NCI-H1092 (cell line): Measurements from ENCODE around the gene ZNF697.
A peak's percentile ranks its signal among the peaks of the same experiment; 100 is the strongest.
"Not testable (repeated sequence)": the region's sequence is repeated elsewhere in the genome, so short reads cannot be mapped to it uniquely, and the experiment has no call there.

ENCODE experiments used
- DNase-seq: peaks from one replicate; lab custom pipeline; 2025; lab: John Stamatoyannopoulos, UW

Gene ZNF697

DNA sequence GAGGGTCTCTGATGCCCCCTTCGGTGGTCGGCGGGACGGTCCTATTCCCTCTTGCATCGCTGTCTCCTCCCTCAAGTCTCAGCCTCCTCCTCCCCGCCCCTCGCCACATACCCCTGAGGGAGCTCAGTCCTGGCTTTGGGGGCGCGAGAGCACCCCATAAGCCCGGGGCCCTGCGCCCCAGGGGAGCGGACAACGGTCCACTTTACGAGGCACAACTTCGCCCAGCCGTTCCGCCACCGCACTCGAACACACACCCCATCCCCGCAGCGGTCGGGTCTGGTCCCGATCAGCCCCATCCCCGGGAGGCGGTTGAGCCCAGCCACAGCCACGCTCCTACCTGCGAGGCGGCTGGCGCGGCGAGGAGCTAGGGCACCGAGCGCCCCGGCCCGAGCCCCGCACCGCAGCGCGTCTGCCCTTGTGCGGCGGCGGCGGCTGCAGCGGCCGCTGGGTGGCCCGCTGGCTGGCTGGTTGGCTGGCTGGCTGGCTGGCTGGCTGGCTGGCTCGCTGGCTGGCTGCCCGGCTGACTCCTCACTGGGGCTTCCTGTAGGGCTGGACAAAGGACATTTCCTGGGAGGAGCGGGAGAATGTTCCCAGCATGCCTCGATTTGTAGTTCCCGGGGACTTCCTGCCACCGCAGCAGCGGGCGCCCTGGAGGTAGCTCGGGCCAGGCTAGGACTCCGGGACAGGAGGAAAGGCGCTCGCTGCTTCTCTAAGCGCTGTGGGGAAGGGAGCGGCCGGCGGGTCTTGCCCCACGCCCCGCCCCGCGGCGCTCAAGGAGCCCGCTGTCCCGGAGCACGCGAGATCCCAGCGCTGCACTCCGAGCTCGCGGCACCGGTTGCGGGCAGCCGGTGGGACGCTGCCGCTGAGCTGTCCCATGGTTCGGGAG lies at the start of gene ZNF697:
Gene ZNF697, minus strand, starts transcription at position 533 of the 886 bp plus-strand sequence. CDS start 22,166 bp downstream, outside the sequence.
- DNase-seq, result peak; percentile 91

DNA sequence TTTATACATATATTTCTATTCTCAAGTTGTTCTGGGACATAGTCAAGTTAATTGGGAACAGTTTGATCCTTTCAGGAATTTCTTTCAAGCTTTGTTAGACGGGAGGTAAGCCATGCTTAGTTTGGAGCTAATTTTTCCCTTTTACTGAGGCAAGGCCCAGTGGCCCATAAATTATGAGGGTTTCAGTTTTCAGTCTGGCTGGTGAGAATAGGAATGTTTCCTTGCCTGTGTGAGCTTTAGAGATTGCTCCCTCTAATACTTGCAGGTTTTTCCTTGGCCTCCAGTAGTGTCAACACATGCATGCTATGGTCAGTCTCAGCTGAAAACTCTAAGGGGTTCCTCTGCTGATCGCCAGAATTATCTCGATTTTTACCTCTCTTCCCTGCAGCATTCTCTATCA lies 49.5 kb upstream of the ZNF697 start:
- DNase-seq, result no peak

DNA sequence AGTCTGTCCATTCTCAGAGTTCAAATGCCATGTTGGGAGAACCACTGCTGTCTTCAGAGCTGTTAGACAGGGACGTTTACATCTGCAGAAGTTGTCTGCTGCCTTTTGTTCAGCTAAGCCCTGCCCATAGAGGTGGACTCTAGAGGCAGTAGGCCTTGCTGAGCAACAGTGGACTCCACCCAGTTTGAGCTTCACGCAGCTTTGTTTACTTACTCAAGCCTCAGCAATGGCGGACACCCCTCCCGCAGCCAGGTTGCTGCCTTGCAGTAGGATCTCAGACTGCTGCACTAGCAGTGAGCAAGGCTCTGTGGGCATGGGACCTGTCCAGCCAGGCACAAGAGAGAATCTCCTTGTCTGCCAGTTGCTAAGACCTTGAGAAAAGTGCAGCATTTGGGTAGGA lies 48.8 kb upstream of the ZNF697 start:
- not testable (repeated sequence) for DNase-seq

DNA sequence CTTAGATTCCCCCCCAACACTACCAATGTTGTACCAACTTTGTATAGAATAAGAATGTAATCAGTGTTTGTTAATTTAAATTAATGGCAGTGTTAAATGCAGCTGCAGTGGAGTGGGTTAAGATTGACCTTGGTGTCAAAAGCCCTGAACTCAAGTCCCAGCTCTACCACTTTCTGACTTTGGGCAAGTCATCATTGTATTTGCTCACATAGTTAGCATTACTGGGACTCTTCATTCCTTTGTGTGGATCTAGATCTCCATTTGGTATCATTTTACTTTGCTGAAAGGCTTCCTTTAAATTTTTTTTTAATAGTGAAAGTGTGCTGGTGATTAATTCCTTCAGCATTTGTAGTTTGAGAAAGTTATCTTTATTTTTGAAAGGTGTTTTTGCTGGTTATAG lies 41.4 kb upstream of the ZNF697 start:
- DNase-seq, result no peak

DNA sequence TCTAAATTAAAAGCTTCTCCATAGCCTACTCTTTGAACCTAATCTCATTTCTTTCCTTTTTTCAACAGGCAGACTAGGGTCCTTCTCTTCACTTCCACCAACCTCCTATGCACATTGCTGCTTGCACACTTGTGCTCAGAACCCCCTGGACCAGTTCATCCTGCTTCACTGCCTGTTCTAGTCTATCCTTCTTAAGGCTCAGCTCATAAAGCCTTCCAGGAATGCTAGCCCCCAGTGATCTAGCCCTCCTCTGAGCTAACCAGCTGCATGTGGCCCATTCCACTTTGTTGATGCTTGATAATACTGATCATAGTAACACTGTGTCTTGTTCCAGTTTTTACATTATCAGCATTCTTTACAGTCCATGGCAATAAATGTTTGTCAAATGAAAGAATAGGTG lies 40.7 kb upstream of the ZNF697 start:
- no peak for DNase-seq

DNA sequence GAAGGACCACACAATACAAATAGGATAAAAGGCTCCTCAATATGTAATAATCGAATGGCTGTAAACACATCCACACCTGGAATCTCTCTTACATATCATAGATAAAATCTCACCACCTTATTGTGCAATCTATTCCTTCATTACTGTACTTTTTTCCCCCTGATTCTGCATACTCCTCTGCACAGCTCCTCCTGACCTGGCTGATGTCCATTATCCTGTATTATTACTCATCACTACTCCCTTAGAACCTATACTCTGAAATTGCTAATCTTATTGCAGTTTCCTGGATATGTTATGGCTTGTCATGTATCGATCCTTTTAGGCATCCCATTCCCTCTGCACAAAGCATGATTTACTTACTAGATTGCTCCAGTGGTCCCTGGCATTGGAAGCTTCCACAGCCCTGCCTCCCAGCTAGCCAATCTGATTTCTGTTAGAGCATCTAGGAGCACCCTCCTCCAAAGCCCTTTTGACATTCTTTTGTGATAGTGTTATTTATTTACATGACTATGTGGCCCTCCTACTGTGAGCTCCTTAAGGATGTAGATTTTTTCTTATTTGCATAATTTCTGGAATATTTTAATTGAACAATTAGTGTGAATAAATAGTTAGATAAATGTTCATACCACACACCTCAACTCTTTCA lies 39.5 kb upstream of the ZNF697 start:
- no peak for DNase-seq

DNA sequence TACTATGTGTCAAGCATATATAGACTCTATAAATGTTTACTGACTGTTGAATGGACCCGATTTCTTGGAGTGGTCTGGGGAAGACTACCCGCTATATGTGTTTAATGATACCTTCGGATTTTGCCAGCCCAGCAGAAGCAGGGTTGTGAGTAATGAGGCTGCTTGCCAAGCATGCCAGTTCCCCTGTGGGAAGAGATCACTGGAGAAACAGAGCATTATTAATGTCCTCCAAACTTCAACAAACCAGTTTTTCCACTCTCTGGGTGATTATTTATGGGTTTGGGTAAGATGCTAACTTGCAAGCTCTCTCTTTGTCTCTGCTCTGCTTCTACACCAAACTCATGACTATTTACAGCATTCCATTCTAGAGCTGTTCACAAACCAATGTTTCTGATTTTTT lies 38.6 kb upstream of the ZNF697 start:
- DNase-seq, result no peak

DNA sequence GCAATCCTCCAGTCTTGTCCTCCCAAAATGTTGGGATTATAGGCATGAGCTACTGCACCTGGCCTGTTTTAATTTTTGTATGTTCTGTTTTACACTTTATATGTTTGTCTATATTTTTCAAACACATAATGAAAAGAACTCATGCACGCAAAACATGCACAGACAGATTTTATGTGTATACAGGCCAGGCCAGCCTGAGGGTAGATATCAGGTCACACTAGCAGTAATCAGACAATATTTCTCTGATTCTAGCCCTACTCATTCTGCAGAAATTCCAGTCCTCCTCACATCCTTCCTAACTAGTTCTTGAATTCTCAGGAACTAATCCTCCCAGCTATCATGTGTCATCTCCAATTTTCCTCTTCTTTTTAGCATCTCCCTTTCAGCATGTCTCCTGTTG lies 35.8 kb upstream of the ZNF697 start:
- no peak for DNase-seq

DNA sequence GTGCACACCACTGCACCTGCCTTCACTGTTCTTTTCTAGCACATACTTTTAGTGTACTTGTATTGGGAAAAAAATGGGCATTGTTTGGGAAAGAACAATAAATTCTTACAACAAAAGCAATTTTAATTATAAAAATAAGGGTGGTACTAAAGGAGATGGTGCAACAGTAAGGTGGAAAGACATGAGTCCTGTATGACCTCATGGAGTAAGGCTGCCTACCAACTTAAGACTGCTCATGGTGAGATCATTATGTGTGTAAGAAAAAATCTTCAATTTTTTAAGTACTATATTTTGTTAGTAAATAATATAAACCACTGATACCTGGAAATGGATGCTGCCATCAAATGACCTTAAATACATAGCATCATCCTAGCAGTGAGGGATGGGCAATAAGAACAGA lies 34.1 kb upstream of the ZNF697 start:
- no peak for DNase-seq

DNA sequence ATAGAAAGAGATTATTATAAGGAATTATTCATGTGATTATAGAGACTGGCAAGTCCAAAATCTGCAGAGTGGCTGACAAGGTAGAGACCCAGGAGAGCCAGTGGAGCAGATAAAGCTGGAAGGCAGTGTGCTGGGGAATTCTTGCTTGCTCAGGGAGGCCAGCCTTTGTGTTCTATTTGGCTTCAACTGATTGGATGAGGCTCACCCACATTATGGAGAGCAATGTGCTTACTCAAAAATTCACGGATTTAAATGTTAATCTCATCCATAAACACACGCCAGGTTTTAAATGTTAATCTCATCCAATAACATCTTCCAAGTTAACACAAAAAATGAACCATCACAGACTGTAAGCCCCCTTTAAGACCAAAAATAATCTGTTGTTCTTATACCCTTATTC lies 33.5 kb upstream of the ZNF697 start:
- DNase-seq, result no peak

DNA sequence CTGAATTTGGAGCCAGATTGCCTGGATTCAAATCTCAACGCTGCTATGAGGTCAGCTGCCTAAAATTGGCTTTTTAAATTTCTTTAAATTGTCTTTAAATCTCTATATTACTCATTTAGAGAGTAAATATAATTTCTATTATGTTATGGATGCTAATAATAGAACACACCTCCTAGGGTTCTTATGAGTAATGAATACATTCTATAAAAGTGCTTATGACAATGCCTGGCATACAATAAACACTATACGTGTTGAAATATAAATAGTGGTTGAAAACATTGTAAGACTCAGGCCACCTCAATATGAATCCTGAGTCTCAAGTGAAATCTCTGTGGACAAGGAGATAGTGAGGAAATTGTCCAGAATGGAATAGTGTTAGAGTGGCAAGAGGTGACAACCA lies 32.7 kb upstream of the ZNF697 start:
- no peak for DNase-seq

DNA sequence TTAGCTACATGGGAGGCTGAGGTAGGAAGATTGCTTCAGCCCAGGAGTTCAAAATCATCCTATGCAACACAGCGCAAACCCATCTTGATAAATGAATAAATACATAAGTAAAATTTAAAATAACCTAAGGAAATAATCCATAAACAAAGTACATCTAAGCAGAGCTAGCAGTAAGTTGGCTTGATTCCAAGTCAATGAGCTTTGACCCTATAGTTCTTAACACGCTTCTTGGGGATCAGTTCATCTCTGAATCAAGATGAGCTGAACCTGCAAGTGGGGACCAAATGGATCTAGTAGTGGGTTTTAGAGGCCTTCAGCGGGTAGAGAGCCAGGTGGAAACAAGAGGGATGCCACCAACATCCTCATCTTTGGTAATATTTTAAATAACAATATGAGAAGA lies 32.1 kb upstream of the ZNF697 start:
- no peak for DNase-seq

DNA sequence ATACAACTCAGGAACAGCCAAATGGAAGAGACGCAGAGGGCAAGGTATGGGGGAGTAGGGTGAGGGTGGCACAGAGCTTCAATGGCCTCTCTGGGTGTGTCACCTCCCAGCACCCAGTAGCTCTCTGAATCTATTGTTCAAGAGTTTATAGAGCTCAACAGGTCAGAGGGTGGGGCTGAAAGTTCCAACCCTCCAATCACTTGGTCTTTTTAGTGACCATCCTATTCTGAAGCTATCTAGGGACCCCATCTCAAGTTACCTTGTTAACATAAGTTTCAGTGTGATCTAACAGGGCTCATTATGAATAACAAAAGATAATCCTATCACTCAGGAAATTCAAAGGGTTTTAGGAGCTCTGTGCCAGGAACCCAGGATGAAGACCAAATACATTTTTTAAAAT lies 31.2 kb upstream of the ZNF697 start:
- DNase-seq, result no peak

DNA sequence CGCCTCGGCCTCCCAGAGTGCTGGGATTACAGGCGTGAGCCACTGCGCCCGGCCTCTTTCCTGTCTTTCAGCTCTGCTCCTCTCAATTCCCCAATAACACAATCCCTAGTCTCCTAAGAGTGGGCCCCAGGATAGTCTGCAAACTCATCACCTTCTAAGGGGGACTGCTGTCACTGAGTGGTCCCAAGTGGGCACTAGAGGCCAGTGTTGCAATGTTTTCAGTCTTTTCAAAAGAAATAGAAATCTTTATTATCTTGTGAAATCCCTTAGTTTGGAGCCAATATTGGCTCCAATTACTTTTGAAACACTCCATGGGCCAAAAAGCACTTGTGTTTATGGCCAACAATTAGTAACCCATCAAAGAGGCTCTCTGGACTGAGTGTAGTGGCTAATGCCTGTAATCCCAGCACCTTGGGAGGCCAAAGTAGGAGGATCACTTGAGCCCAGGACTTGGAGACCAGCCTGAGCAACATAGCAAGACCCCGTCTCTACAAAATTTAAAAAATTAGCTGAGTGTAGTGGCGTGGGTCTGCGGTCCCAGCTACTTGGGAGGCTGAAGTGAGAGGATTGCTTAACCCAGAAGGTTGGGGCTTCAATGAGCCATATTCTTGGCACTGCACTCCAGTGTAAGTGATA lies 28.6 kb upstream of the ZNF697 start:
- DNase-seq, result no peak

DNA sequence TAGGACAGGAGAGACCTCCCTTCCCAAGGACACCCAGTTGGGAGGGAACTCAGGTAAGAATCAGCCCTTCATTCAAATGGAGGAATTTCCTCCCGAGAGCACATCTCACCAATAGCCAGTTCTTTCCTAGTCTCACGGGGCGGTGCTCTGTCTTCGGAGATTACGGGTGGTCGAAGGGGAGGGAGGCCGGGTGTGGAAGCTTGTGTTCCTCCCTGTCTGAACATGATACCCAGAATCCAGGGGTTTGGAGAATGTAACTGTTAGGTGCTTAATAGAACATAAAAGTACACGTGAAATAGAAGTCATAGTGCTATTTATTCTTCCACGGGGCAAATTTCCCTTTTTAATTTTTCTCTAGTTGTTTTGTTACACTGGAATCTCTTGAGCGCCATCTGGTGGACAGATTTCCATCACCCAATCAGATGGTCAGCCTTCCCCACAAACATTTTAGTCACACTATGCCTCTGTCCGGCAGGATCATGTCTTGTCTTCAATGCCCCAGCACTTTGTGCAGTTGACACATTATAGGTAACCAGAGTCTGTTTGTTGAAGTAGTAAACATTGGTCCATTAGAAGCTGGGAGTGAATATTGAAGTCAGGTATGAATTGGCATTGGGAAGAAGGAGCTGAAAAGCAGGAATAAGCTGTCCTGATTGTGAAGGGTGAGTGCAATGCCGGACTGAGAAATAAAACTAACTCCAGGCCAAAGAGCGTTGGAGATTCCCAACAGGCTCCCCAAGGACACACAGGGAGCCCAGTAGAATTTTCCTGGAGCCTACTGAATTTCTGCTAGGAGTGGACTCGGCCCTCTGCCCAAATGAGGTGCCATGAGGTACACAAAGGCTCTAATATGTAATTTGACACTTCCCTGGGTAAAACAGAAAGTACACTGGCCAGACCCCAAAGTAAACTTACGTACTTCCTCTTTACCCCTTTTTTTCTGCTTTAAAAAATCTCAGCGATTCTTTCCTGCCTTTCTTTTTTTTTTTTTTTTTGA lies 27.6 kb upstream of the ZNF697 start:
- peak; percentile 78 for DNase-seq

DNA sequence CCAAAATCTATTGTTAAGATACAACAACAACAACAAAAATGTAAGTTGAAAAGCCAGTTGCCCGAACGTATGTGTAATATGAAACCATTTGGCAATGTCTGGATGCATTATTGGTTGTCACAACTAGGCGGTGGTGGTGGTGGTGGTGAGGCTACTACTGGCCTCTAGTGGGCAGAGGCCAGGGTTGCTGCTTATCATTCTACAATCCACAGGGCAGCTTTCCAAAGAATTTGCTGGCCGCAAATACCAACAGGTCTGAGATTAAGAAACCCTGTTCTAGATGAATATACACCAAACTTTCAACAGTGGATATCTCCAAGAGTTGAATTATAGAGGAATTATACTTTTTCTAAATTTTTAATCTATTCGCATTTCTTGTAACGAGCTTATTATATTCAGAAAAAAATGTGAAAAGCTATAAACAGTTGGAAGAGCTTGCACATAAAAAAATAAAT lies 26.8 kb upstream of the ZNF697 start:
- DNase-seq, result peak; percentile 79

DNA sequence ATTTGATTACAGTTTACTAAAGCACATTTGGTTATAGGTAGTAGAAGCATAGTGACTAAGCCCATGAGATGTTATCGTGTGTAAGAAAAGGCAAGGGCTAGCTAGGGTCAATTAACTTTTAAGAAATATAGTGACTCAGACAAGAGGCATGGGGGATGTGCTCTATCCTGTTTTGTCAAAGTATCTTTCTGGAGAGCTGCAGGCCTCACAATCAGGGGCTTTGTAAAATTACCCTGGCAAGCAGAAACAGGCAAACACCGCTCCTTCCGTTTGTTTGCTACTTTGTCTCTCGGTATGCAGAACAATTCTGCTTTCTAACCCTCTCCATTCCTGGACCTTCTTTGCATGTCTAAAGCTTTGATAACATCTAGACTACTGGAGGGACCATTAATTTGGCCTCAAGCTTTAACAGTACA lies 26.1 kb upstream of the ZNF697 start:
- no peak for DNase-seq

DNA sequence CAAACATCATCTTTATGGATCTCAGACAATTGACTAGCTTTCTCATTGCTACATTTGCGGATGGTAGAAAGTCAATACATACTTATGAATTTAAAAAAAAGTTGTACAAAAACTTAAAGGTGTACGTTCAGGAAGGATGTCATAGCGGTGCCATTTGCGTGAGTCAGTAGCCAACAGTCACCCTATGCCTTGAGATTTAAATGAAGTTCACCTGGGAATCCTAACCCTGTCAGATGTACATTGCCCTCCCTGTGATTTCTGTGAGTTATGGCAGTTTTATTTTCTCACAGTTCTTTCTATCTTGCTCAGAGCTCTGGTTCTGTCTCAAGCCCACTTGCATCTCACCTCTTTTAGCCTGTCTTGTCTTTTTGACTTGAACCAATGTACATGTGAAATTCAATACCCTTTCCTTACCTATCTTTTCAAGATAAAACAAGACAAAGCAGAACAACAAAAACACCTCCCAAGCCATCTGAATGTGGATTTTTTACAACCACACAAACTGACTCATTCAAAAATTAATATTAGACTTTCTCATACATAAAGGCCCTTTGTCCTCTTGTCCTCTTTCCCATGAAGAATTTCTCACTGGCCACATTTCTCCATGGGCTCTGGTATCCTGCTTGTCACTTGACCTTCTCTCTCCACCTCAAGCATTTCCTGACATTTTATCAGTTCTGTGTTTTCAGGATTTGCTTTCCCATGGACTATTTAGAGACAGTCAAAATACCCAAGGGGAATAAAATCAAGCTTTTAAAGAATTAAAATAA lies 25.3 kb upstream of the ZNF697 start:
- DNase-seq, result no peak

DNA sequence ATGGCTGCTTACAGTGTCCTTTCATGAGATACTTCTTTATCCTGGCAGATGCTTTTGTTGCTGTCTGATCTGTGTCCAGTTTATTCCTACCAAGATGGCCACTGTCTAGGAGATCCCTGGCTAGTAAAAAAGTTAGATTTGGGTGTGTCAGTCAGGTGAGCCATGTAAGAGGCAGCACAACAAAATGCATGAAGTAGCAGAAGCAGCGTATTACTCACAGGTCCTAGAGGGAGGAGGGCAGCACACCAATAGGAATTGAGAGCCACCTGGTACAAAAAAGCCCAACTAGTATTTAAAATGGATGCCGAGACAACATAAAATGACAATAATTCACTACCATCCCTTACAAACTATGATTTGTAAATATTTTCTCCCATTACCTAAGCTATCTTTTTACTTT lies 22.8 kb upstream of the ZNF697 start:
- DNase-seq, result no peak

DNA sequence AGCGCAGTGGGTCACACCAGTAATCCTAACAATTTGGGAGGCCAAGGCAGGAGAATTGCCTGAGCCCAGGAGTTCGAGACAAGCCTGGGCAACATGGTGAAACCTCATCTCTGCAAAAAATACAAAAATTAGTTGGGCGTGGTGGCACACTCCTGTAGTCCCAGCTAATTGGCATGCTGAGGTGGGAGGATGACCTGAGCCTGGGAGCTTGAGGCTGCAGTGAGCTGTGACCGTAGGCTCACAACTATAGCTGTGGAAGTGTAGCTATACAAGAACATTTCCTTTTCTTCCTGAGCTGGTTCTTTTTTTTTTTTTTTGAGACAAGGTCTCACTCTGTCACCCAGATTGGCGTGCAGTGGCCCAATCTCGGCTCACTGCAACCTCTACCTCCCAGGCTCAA lies 19.1 kb upstream of the ZNF697 start:
- no peak for DNase-seq

DNA sequence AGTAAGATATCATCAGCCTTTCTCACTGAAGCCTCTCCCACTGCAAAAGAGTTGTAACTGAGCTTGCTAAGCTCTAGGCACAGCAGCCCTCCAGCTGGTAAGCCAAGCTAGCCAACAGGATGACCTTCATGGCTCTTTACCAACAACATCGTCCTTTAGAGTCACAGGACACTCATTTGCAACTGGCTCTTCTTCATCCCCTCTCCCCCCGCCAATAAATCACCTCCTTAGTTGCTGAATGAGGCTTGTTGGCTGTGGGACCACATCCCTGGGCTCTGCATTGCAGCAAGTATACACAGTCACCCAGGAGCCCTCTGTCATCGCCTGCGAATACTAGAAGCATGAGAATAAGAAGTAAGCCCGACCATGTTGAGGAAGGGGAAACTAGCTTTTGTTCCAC lies 16.0 kb upstream of the ZNF697 start:
- no peak for DNase-seq
